PC-3 (cell line): ENCODE data around the gene GPR89A. TPM values are rescaled to one million over a fixed set of nuclear protein-coding genes. Genes with fewer than 3 reads are reported as not detected.
"Not testable (repeated sequence)": the region's sequence is repeated elsewhere in the genome, so short reads cannot be mapped to it uniquely, and the experiment has no call there.

ENCODE experiments used
- ATAC-seq: fragments of 200-7000 bp; cut with Tn5 transposase; 2 replicates; pipeline ENCODE4 v1.9.1; 2020; ENCODE audit warnings: mild to moderate bottlenecking, moderate library complexity
- BruUV-seq: library from RNA; stranded (reverse); fragments of 400-500 nt; replicated peaks from 2 replicates; lab custom pipeline; 2021; lab: Mats Ljungman, UMichigan
- CTCF ChIA-PET: fragments of 300-600 bp; sonication (Branson Sonifier 250); formaldehyde crosslinking; loops from one replicate; lab custom pipeline; 2022; ENCODE audit warnings: antibody characterized with exemption; lab: Charles Lee
- POLR2A ChIA-PET: fragments of 300-600 bp; sonication (Branson Sonifier 250); formaldehyde crosslinking; loops from one replicate; lab custom pipeline; 2022; ENCODE audit warnings: antibody characterized with exemption; ENCODE audit not compliant: unreplicated experiment; lab: Charles Lee
- DNase-seq: peaks from one replicate; pipeline ENCODE4 v3.0.0-alpha.2; 2015
- H2AFZ ChIP-seq: fragments of 300-600 bp; sonication (generic); 2 replicates; pipeline ENCODE4 v1.6.0; 2016; ENCODE audit warnings: antibody characterized with exemption, low read length
- H3F3A ChIP-seq: fragments of 300-600 bp; sonication (generic); one replicate; pipeline ENCODE4 v1.6.0; 2017; ENCODE audit warnings: antibody characterized with exemption, low read length, control low read depth, mild to moderate bottlenecking; ENCODE audit not compliant: unreplicated experiment
- H3K27ac ChIP-seq: fragments of 300-600 bp; sonication (generic); 2 replicates; pipeline ENCODE4 v1.5.1; 2016; ENCODE audit warnings: mild to moderate bottlenecking, low read length
- H3K27me3 ChIP-seq: fragments of 300-600 bp; sonication (generic); 2 replicates; pipeline ENCODE4 v1.6.1; 2016; ENCODE audit warnings: low read length, mixed read lengths
- H3K36me3 ChIP-seq: fragments of 300-600 bp; sonication (generic); 2 replicates; pipeline ENCODE4 v1.6.1; 2016; ENCODE audit warnings: low read depth, mixed run types, low read length, mixed read lengths
- H3K4me1 ChIP-seq: fragments of 300-600 bp; sonication (generic); 2 replicates; pipeline ENCODE4 v1.5.1; 2016; ENCODE audit warnings: low read length; ENCODE audit not compliant: insufficient read depth
- H3K4me2 ChIP-seq: fragments of 300-600 bp; sonication (generic); 2 replicates; pipeline ENCODE4 v1.6.0; 2016; ENCODE audit warnings: low read length
- H3K4me3 ChIP-seq: fragments of 300-600 bp; sonication (generic); 2 replicates; pipeline ENCODE4 v1.5.1; 2016; ENCODE audit warnings: mild to moderate bottlenecking, low read length, mixed read lengths
- H3K79me2 ChIP-seq: fragments of 300-600 bp; sonication (generic); 2 replicates; pipeline ENCODE4 v1.6.1; 2017; ENCODE audit warnings: low read length, mixed read lengths
- H3K9ac ChIP-seq: fragments of 300-600 bp; sonication (generic); 2 replicates; pipeline ENCODE4 v1.6.0; 2016; ENCODE audit warnings: mild to moderate bottlenecking, low read length
- H3K9me2 ChIP-seq: fragments of 300-600 bp; sonication (generic); replicated peaks from 2 replicates; pipeline ENCODE4 v1.6.1; 2016; ENCODE audit warnings: mixed run types, low read length, mixed read lengths
- H3K9me3 ChIP-seq: fragments of 300-600 bp; sonication (generic); 2 replicates; pipeline ENCODE4 v1.6.1; 2016; ENCODE audit warnings: low read length, mixed read lengths
- H4K20me1 ChIP-seq: fragments of 300-600 bp; sonication (generic); 2 replicates; pipeline ENCODE4 v1.6.1; 2016; ENCODE audit warnings: low read length, mixed read lengths
- intact Hi-C: fragments of 100-400 bp; cut with micrococcal nuclease; formaldehyde crosslinking; loops from 2 replicates; pipeline ENCODE4 v1.9.0; 2023
- total RNA-seq: library from RNA; depleted of rRNA; stranded (reverse); fragments of >200 nt; gene quantifications from 2 replicates; pipeline ENCODE4 v1.2.3, GENCODE V29; 2014

Gene GPR89A
- total RNA-seq, 1 experiment from 2014 or later, result 47.9 TPM

GRCh38 chr1:145665015-145665414 lies 57.2 kb downstream of the GPR89A start:
- DNase-seq (peak; percentile 24), ATAC-seq (peak; percentile 40; the same call in 1 of the 2 replicates)
- H3K79me2 ChIP-seq, H3K9me3 ChIP-seq, H3K9me2 ChIP-seq, H3F3A ChIP-seq, BruUV-seq, intact Hi-C loops, H2AFZ ChIP-seq, H3K27me3 ChIP-seq, H3K4me1 ChIP-seq, H3K9ac ChIP-seq, POLR2A ChIA-PET, CTCF ChIA-PET, H3K4me3 ChIP-seq, H3K36me3 ChIP-seq, H4K20me1 ChIP-seq, H3K27ac ChIP-seq, H3K4me2 ChIP-seq: not testable (repeated sequence)

DNA sequence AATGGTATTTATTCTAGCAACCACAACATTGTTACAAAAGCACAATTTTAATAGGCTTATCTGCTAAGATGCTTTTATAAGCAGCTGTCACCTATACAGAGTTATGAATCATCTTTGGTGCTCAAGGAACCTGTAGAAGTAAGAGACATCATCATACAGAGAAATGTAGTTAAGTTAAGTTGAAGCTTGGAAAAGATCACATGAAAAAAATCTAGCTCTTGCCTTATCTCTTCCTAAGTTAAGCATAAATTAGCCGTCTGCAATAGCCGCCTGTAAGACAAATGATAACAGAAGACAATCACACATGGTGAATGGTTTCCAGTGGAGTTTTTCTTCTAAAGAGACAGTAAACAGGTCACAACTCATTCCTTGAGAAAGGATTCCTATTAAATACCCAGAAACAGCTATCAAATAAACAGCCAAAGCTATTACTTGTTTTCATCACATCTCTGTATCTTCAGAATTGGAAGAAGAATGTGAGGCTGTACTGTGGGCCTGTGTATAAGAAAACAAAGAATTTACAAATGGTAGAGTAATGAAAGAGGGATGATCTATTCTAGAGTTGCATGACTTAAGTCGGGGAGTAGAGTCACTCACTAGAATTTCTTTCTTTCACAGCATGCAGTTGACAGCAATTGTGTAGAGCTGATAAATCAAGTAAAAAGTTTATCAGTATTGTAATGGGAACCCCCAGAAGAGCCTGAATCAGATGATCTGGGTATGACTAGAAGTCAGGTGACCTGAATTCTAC lies 63.4 kb downstream of the GPR89A start:
- H3K36me3 ChIP-seq, BruUV-seq: not testable (repeated sequence)

GRCh38 chr1:145673217-145673616 lies 65.4 kb downstream of the GPR89A start:
- ATAC-seq, H3K27ac ChIP-seq, H4K20me1 ChIP-seq, H3K9me3 ChIP-seq, H3K9ac ChIP-seq, CTCF ChIA-PET, DNase-seq, H3K9me2 ChIP-seq, H3K4me3 ChIP-seq, H3K4me1 ChIP-seq, H2AFZ ChIP-seq, H3K36me3 ChIP-seq, H3K4me2 ChIP-seq, POLR2A ChIA-PET, H3K27me3 ChIP-seq, H3K79me2 ChIP-seq, H3F3A ChIP-seq, BruUV-seq, intact Hi-C loops: not testable (repeated sequence)

More for the DNA sequence above, 63.4 kb downstream of the GPR89A start:
- intact Hi-C loops, H3K27me3 ChIP-seq, H3K79me2 ChIP-seq, H3K9me3 ChIP-seq, H3K9ac ChIP-seq, H4K20me1 ChIP-seq, H3K4me3 ChIP-seq, POLR2A ChIA-PET, H2AFZ ChIP-seq, H3K4me2 ChIP-seq, ATAC-seq, DNase-seq, H3K27ac ChIP-seq, H3K4me1 ChIP-seq, H3F3A ChIP-seq, CTCF ChIA-PET, H3K9me2 ChIP-seq: not testable (repeated sequence)

DNA sequence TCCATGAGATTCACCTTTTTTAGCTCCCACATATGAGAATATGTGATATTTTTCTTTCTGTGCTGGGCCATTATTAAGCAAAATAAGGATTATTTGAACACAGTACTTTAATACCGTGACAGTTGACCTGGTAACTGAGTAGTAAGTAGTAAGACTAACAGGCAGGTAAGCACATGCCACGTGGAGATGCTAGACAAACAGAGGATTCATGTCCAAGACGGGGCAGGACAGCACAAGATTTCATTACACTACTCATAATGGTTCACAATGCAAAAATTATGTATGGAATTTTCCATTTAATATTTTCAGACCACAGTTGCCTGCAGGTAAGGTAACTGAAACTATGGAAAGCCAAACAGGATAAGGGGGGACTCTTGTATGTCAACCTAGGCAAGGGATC lies 77.1 kb downstream of the GPR89A start:
- ATAC-seq, H2AFZ ChIP-seq, H3K9me2 ChIP-seq, H4K20me1 ChIP-seq, H3K79me2 ChIP-seq, CTCF ChIA-PET, H3K4me1 ChIP-seq, H3F3A ChIP-seq, H3K9me3 ChIP-seq, H3K27me3 ChIP-seq, H3K9ac ChIP-seq, H3K36me3 ChIP-seq, H3K4me3 ChIP-seq, intact Hi-C loops, H3K4me2 ChIP-seq, POLR2A ChIA-PET, H3K27ac ChIP-seq, BruUV-seq, DNase-seq: not testable (repeated sequence)

DNA sequence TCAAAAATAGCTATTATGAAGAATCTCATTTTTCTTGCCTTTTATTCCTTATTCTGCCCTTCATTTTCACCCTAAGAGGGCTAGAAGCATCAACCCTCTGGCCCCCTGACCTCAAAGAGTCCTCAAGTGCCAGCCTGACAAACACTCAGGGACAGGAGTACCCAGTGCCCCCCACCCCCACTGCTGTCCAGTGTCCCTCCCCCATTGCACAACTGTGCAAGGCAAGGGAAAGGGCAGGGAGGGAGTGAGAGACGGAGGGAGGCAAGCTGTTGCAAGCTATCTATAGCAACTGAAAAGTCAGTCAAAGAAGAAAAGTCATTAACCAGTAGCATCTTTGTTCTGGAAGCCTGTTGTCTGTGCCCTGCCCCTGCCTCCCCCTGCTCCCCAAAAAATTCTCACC lies 78.3 kb downstream of the GPR89A start:
- H3K27me3 ChIP-seq, ATAC-seq, H3K9me2 ChIP-seq, H3K9ac ChIP-seq, H2AFZ ChIP-seq, H3F3A ChIP-seq, BruUV-seq, H3K27ac ChIP-seq, H3K9me3 ChIP-seq, H3K79me2 ChIP-seq, H3K4me2 ChIP-seq, H4K20me1 ChIP-seq, H3K4me1 ChIP-seq, CTCF ChIA-PET, H3K36me3 ChIP-seq, intact Hi-C loops, H3K4me3 ChIP-seq, POLR2A ChIA-PET, DNase-seq: not testable (repeated sequence)
